Upper lobe of right lung (tissue), 1 donor: Measurements from ENCODE around the gene PIK3R3. TPM values are rescaled to one million over a fixed set of nuclear protein-coding genes. Genes with fewer than 3 reads are reported as not detected.

Source experiments
- ATAC-seq: fragments of 200-7000 bp; cut with Tn5 transposase; one replicate; pipeline ENCODE4 v1.9.1; 2020; ENCODE audit warnings: mild to moderate bottlenecking, moderate library complexity
- DNase-seq: peaks from one replicate; pipeline ENCODE4 v3.0.0-alpha.2; 2020
- H3K27ac ChIP-seq: fragments of 200-600 bp; one replicate; pipeline ENCODE4 v1.8.0; 2022
- H3K27me3 ChIP-seq: fragments of 200-600 bp; one replicate; pipeline ENCODE4 v1.8.0; 2022; ENCODE audit warnings: mild to moderate bottlenecking
- H3K36me3 ChIP-seq: fragments of 200-600 bp; one replicate; pipeline ENCODE4 v1.8.0; 2022
- H3K4me1 ChIP-seq: fragments of 200-600 bp; one replicate; pipeline ENCODE4 v1.8.0; 2022
- H3K4me3 ChIP-seq: fragments of 200-600 bp; one replicate; pipeline ENCODE4 v1.8.0; 2022; ENCODE audit warnings: mild to moderate bottlenecking
- H3K9me3 ChIP-seq: fragments of 200-600 bp; one replicate; pipeline ENCODE4 v1.8.0; 2022
- intact Hi-C: fragments of 100-400 bp; cut with DNase I; formaldehyde crosslinking; loops from one replicate; pipeline ENCODE4 v1.11.0; 2022
- long read RNA-seq: library from polyadenylated mRNA; unstranded; transcript quantifications from one replicate; pipeline ENCODE4 v2.0.0, GENCODE V29; 2021
- total RNA-seq: library from RNA; stranded (reverse); fragmentation: NEBNext Ultra II Directional; extraction: Animal tissue kit (Norgen Biotek cat#: 25700); gene quantifications from one replicate; pipeline ENCODE4 v1.2.1, GENCODE V29; 2021
- TF ChIP-seq, protein P1 (sequence below): fragments of 200-600 bp; IDR thresholded peaks from one replicate; pipeline ENCODE4 v1.8.0; 2022; ENCODE audit warnings: antibody characterized with exemption
- donor health status: DM: no; HTN: yes; CAD: no; lungs with severe emphysema.

Gene PIK3R3
- 79.8 TPM for total RNA-seq
- long read RNA-seq, full-length matches to known transcripts = 139 of 194 reads
- long read RNA-seq, partial matches to known transcripts = 11 of 194 reads
- long read RNA-seq, other reads (novel, unspliced or antisense) = 44 of 194 reads

GRCh38 chr1:46132529-46133180, at the start of gene PIK3R3:
Gene PIK3R3 (minus strand): TSS chr1:46132629. CDS start chr1:46131952, 677 bp downstream.
- TF ChIP-seq, protein P1, sequence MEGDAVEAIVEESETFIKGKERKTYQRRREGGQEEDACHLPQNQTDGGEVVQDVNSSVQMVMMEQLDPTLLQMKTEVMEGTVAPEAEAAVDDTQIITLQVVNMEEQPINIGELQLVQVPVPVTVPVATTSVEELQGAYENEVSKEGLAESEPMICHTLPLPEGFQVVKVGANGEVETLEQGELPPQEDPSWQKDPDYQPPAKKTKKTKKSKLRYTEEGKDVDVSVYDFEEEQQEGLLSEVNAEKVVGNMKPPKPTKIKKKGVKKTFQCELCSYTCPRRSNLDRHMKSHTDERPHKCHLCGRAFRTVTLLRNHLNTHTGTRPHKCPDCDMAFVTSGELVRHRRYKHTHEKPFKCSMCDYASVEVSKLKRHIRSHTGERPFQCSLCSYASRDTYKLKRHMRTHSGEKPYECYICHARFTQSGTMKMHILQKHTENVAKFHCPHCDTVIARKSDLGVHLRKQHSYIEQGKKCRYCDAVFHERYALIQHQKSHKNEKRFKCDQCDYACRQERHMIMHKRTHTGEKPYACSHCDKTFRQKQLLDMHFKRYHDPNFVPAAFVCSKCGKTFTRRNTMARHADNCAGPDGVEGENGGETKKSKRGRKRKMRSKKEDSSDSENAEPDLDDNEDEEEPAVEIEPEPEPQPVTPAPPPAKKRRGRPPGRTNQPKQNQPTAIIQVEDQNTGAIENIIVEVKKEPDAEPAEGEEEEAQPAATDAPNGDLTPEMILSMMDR = peak; percentile 28
- peaks cover 16% of the 10 kb centered on the region for H3K4me1 ChIP-seq
- H3K4me3 ChIP-seq = peak within 1 kb of the TSS; percentile 80
- H3K27ac ChIP-seq = peak within 1 kb of the TSS; percentile 97
- H3K36me3 ChIP-seq = no peaks in the 10 kb centered on the region
- peaks cover 21% of the 10 kb centered on the region for H3K27me3 ChIP-seq
- DNase-seq = peak; percentile 99
- intact Hi-C loops = no loop called here
- no peaks in the 10 kb centered on the region for H3K9me3 ChIP-seq
- peak; percentile 99 for ATAC-seq

- intact Hi-C loops = no loop called here
- Histone ChIP-seq H3K9me3 (no peaks in the 10 kb centered on the region), H3K4me3 (no peak overlapping the region)
Measured at GRCh38 chr1:46181343-46182260, 49.2 kb upstream of the PIK3R3 start.

GRCh38 chr1:46180082-46180616, 47.7 kb upstream of the PIK3R3 start:
- no peak overlapping the region for H3K4me3 ChIP-seq

More at GRCh38 chr1:46181343-46182260, 49.2 kb upstream of the PIK3R3 start:
- no peaks in the 10 kb centered on the region for H3K27me3 ChIP-seq
- ATAC-seq (no peak), DNase-seq (no peak)
- TF ChIP-seq, protein P1 = no peak
- H3K27ac ChIP-seq = no peak overlapping the region
- H3K4me1 ChIP-seq = peaks cover 15% of the 10 kb centered on the region
- no peaks in the 10 kb centered on the region for H3K36me3 ChIP-seq

DNA sequence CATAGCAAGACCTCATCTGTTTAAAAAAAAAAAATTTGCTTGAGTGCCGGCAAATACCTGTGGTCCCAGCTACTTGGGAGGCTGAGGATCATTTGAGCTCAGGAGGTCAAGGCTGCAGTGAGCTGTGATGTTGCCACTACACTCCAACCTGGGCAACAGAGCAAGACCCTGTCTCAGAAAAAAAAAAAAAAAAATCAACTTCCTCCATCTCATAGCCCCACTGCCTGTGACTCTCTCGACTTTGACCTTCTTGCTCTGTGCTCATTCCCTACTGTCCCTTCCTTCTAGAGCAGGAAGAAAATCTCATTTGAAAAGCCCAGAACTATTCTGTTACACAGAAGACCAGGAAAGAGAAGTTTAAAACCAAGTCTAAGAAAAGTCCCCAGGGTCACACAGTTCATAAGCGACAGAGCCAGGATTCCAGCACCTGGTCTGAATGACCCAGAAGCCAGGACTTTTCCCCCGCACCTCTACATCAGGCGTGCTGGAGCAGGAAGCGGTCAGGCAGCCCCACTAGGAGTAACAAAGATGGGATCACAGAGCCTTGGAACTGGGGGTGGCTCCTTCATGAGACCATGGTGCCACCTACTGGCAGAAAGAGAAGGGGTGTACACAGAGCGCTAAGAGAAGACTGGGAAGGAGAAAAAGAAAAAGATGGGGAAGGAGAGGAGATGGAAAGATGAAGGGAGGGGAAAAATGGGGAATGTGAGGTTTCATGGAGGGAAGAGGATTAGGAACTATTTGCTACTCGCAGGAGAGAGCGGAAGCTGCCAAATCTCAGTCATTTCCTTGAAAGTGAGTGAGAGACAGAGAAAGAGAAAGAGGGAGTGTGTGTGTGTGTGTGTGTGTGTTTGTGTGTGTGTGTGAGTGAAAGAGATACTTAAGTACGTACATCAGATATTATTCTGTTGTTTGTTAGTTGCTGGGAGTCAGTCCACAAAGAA, 47.0 kb upstream of the PIK3R3 start:
- Histone ChIP-seq H3K4me1 (peaks cover 21% of the 10 kb centered on the region), H3K36me3 (no peaks in the 10 kb centered on the region), H3K4me3 (no peak overlapping the region), H3K27me3 (no peaks in the 10 kb centered on the region), H3K27ac (no peak overlapping the region), H3K9me3 (no peaks in the 10 kb centered on the region)
- DNase-seq (peak; percentile 73), ATAC-seq (peak; percentile 87)
- intact Hi-C loops = loop anchor here (2.0 kb wide), 1 partner anchor 143 kb away; no protein-coding TSS in a partner anchor
- TF ChIP-seq, protein P1 = peak; percentile 92

More at GRCh38 chr1:46180082-46180616, 47.7 kb upstream of the PIK3R3 start:
- no peak overlapping the region for H3K27ac ChIP-seq
- peak; percentile 67 for ATAC-seq
- peak; percentile 79 for DNase-seq
- H3K4me1 ChIP-seq = peaks cover 16% of the 10 kb centered on the region
- TF ChIP-seq, protein P1 = peak; percentile 20
- no peaks in the 10 kb centered on the region for H3K27me3 ChIP-seq
- H3K36me3 ChIP-seq = no peaks in the 10 kb centered on the region
- intact Hi-C loops = no loop called here
- no peaks in the 10 kb centered on the region for H3K9me3 ChIP-seq
